ENCODE results near the gene MEGF8.

- TF ChIP-seq CTCF (IDR thresholded peaks at IDR 0.05; ENCODE audit: low read depth, low read length, missing input control) (no peak), FOXA1 (IDR thresholded peaks at IDR 0.05) (no peak), YY1 (IDR thresholded peaks at IDR 0.05) (no peak), SP1 (IDR thresholded peaks at IDR 0.05) (no peak), REST (IDR thresholded peaks at IDR 0.05) (no peak)
Measured at GRCh38 chr19:42378225-42379215, 53.1 kb downstream of the MEGF8 start.

Data from liver (tissue), 3 donors.